Mesenchymal stem cell (in vitro differentiated cells and primary cell): ENCODE results near the gene RCBTB1.
"Not testable (repeated sequence)": the region's sequence is repeated elsewhere in the genome, so short reads cannot be mapped to it uniquely, and the experiment has no call there.

Experiments used
- DNase-seq: peaks from one replicate; pipeline ENCODE4 v3.0.0-alpha.2; 2013
- H2AFZ ChIP-seq: one replicate; pipeline ENCODE4 v1.6.1; 2013; ENCODE audit warnings: low read depth, mild to moderate bottlenecking, control low read depth, inconsistent platforms, low read length, moderate library complexity
- H2AK5ac ChIP-seq: 2 replicates; pipeline ENCODE4 v1.6.1; 2013; ENCODE audit warnings: low read length, moderate library complexity, mild to moderate bottlenecking, inconsistent platforms; ENCODE audit not compliant: severe bottlenecking
- H2BK120ac ChIP-seq: one replicate; pipeline ENCODE4 v1.6.1; 2013; ENCODE audit warnings: low read depth, mild to moderate bottlenecking, inconsistent platforms, low read length, moderate library complexity
- H2BK12ac ChIP-seq, 2 experiments: one replicate each; pipeline ENCODE4 v1.6.1; 2013; ENCODE audit warnings: inconsistent platforms in 2 of 2, low read length in 2 of 2, mild to moderate bottlenecking in 2 of 2, moderate library complexity in 2 of 2, control low read depth in 1 of 2
- H2BK15ac ChIP-seq: one replicate; pipeline ENCODE4 v1.6.1; 2013; ENCODE audit warnings: mild to moderate bottlenecking, low read depth, inconsistent platforms; ENCODE audit not compliant: poor library complexity, severe bottlenecking
- H2BK5ac ChIP-seq: 2 replicates; pipeline ENCODE4 v1.6.1; 2013; ENCODE audit warnings: low read depth, mild to moderate bottlenecking, low read length, control low read depth, inconsistent platforms; ENCODE audit not compliant: poor library complexity, severe bottlenecking
- H3K14ac ChIP-seq, 2 experiments: one replicate each; pipeline ENCODE4 v1.6.1; 2013; ENCODE audit warnings: inconsistent platforms in 2 of 2, low read length in 2 of 2, control low read depth in 1 of 2, mild to moderate bottlenecking in 1 of 2, moderate library complexity in 1 of 2
- H3K18ac ChIP-seq, 2 experiments: one replicate each; pipeline ENCODE4 v1.6.1; 2013; ENCODE audit warnings: inconsistent platforms in 2 of 2, low read length in 2 of 2, control low read depth in 1 of 2, low read depth in 1 of 2, mild to moderate bottlenecking in 1 of 2
- H3K23ac ChIP-seq, 2 experiments: one replicate each; pipeline ENCODE4 v1.6.1; 2013; ENCODE audit warnings: inconsistent platforms in 2 of 2, low read length in 2 of 2, mild to moderate bottlenecking in 2 of 2, moderate library complexity in 2 of 2, control low read depth in 1 of 2
- H3K27ac ChIP-seq: 2 replicates; pipeline ENCODE4 v1.5.1; 2013; ENCODE audit warnings: mild to moderate bottlenecking, moderate library complexity, low read length, control low read depth, inconsistent platforms; ENCODE audit not compliant: poor library complexity, severe bottlenecking
- H3K27me3 ChIP-seq, 2 experiments: 2 replicates each; pipeline versions ENCODE4 v1.6.1 to v1.7.0; 2013; ENCODE audit warnings: low read length in 2 of 2, mild to moderate bottlenecking in 2 of 2, moderate library complexity in 2 of 2, control low read depth in 1 of 2, inconsistent platforms in 1 of 2; ENCODE audit not compliant: control insufficient read depth in 1 of 2, insufficient read depth in 1 of 2
- H3K36me3 ChIP-seq, 2 experiments: 2 replicates each; pipeline versions ENCODE4 v1.6.1 to v1.7.0; 2013; ENCODE audit warnings: low read length in 2 of 2, control low read depth in 1 of 2, inconsistent platforms in 1 of 2, low read depth in 1 of 2, mild to moderate bottlenecking in 1 of 2; ENCODE audit not compliant: insufficient read depth in 2 of 2, control insufficient read depth in 1 of 2
- H3K4ac ChIP-seq, 2 experiments: one replicate each; pipeline ENCODE4 v1.6.1; 2013; ENCODE audit warnings: inconsistent platforms in 2 of 2, low read length in 2 of 2, mild to moderate bottlenecking in 2 of 2, moderate library complexity in 2 of 2, control low read depth in 1 of 2, low read depth in 1 of 2
- H3K4me1 ChIP-seq: 2 replicates; pipeline ENCODE4 v1.6.1; 2013; ENCODE audit warnings: low read depth, low read length, control low read depth; ENCODE audit not compliant: control insufficient read depth, insufficient read depth
- H3K4me2 ChIP-seq: 2 replicates; pipeline ENCODE4 v1.6.1; 2013; ENCODE audit warnings: low read length, mild to moderate bottlenecking, inconsistent platforms; ENCODE audit not compliant: poor library complexity, severe bottlenecking
- H3K4me3 ChIP-seq, 2 experiments: 2 replicates each; pipeline versions ENCODE4 v1.5.1 to v1.7.0; 2013; ENCODE audit warnings: low read length in 2 of 2, mild to moderate bottlenecking in 2 of 2, control low read depth in 1 of 2, low read depth in 1 of 2; ENCODE audit not compliant: insufficient read depth in 1 of 2
- H3K79me1 ChIP-seq: replicated peaks from 2 replicates; pipeline ENCODE4 v1.6.1; 2013; ENCODE audit warnings: mild to moderate bottlenecking, control low read depth, low read length, inconsistent platforms; ENCODE audit not compliant: poor library complexity, severe bottlenecking
- H3K9ac ChIP-seq: 2 replicates; pipeline ENCODE4 v1.7.0; 2013; ENCODE audit warnings: mild to moderate bottlenecking, low read length, moderate library complexity
- H3K9me3 ChIP-seq: 2 replicates; pipeline ENCODE4 v1.7.0; 2013; ENCODE audit warnings: mild to moderate bottlenecking, low read length; ENCODE audit not compliant: control insufficient read depth
- H4K8ac ChIP-seq: one replicate; pipeline ENCODE4 v1.6.1; 2013; ENCODE audit warnings: inconsistent platforms, mild to moderate bottlenecking, low read length, moderate library complexity
- H4K91ac ChIP-seq: one replicate; pipeline ENCODE4 v1.6.1; 2013; ENCODE audit warnings: mild to moderate bottlenecking, low read length, inconsistent platforms
- WGBS: methylation state at CpG from one replicate; pipeline ENCODE4 v1.1.7; 2013; ENCODE audit warnings: mixed read lengths; 5-methylcytosine and 5-hydroxymethylcytosine counted together

The RCBTB1 gene

GRCh38 chr13:49565461-49565860 lies 19.9 kb downstream of the RCBTB1 start:
- not testable (repeated sequence) for H3K4me1 ChIP-seq, H4K91ac ChIP-seq, H3K14ac ChIP-seq, H3K27ac ChIP-seq, H2AFZ ChIP-seq, H3K79me1 ChIP-seq, H3K9ac ChIP-seq, H2AK5ac ChIP-seq, H3K9me3 ChIP-seq, H2BK5ac ChIP-seq, H2BK12ac ChIP-seq, H3K23ac ChIP-seq, H3K4ac ChIP-seq, H4K8ac ChIP-seq, H3K27me3 ChIP-seq, H3K18ac ChIP-seq, H3K4me2 ChIP-seq, DNase-seq, H2BK120ac ChIP-seq, H2BK15ac ChIP-seq, H3K4me3 ChIP-seq
- WGBS, result no CpG with 5 or more reads among the region's 25 CpGs
- H3K36me3 ChIP-seq, result peaks cover 0 to 20% of the 10 kb centered on the region in 2 experiments

GRCh38 chr13:49563516-49563915 lies 21.8 kb downstream of the RCBTB1 start:
- Histone ChIP-seq H2BK12ac (no peak overlapping the region), H3K4me1 (peaks cover 7% of the 10 kb centered on the region), H3K4me3 (no peak overlapping the region), H4K91ac (no peak overlapping the region), H2BK15ac (no peak overlapping the region), H3K4ac (no peak overlapping the region), H3K23ac (no peak overlapping the region), H2BK120ac (no peak overlapping the region), H2BK5ac (no peak overlapping the region), H3K14ac (no peak overlapping the region), H3K79me1 (peaks cover 4% of the 10 kb centered on the region), H3K27ac (no peak overlapping the region), H3K27me3 (no peaks in the 10 kb centered on the region), H3K18ac (no peak overlapping the region), H3K36me3 (peaks cover 0 to 38% of the 10 kb centered on the region in 2 experiments), H2AFZ (no peak overlapping the region), H3K9me3 (no peaks in the 10 kb centered on the region), H3K4me2 (no peak overlapping the region), H2AK5ac (no peak overlapping the region), H3K9ac (no peak overlapping the region), H4K8ac (no peak overlapping the region)
- 100% methylated on average over 3 of the region's 5 CpGs for WGBS
- DNase-seq, result peak; percentile 24

DNA sequence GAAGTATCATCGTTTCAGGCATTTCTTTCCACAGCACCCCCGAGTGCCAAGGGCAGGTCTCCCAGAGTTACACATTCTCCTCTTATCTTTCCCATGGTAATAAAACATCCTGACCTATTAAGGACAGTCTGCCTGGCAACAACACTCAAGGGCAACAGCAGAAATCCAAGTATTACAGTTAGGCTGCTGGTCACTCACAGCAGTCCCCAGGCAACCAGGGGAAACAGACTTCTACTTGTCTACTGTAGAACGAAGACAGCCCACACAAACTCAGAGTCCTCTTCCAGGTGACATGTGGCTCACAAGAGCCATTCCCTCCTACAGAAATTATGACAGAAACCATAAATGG lies 24.3 kb downstream of the RCBTB1 start:
- DNase-seq, result peak; percentile 33
- no peak overlapping the region for H2BK15ac ChIP-seq
- no peaks in the 10 kb centered on the region for H3K27me3 ChIP-seq
- H4K8ac ChIP-seq, result no peak overlapping the region
- no peak overlapping the region for H3K4me3 ChIP-seq
- no peak overlapping the region for H3K4ac ChIP-seq
- H3K9me3 ChIP-seq, result no peaks in the 10 kb centered on the region
- no peak overlapping the region for H2AFZ ChIP-seq
- H3K23ac ChIP-seq, result no peak overlapping the region
- H3K36me3 ChIP-seq, result peaks cover 7 to 46% of the 10 kb centered on the region in 2 experiments
- WGBS, result 85% methylated on average over 3 of the region's 3 CpGs
- H3K14ac ChIP-seq, result no peak overlapping the region
- no peak overlapping the region for H2BK120ac ChIP-seq
- H2BK5ac ChIP-seq, result no peak overlapping the region
- no peak overlapping the region for H3K9ac ChIP-seq
- H3K4me1 ChIP-seq, result peaks cover 7% of the 10 kb centered on the region
- H2AK5ac ChIP-seq, result no peak overlapping the region
- H3K4me2 ChIP-seq, result no peak overlapping the region
- no peak overlapping the region for H2BK12ac ChIP-seq
- no peak overlapping the region for H3K27ac ChIP-seq
- peaks cover 6% of the 10 kb centered on the region for H3K79me1 ChIP-seq
- H3K18ac ChIP-seq, result no peak overlapping the region
- H4K91ac ChIP-seq, result no peak overlapping the region

GRCh38 chr13:49560270-49561061 lies 24.9 kb downstream of the RCBTB1 start:
- Histone ChIP-seq H3K18ac (no peak overlapping the region), H3K9ac (no peak overlapping the region), H3K4me3 (no peak overlapping the region), H3K4me1 (peaks cover 7% of the 10 kb centered on the region), H3K4ac (no peak overlapping the region), H3K9me3 (no peaks in the 10 kb centered on the region), H2BK5ac (no peak overlapping the region), H3K36me3 (peaks cover 7 to 51% of the 10 kb centered on the region in 2 experiments), H2BK12ac (no peak overlapping the region), H2BK120ac (no peak overlapping the region), H2BK15ac (no peak overlapping the region), H3K23ac (no peak overlapping the region), H3K79me1 (peaks cover 6% of the 10 kb centered on the region), H3K4me2 (peak overlapping the region; percentile 37), H3K27me3 (no peaks in the 10 kb centered on the region), H3K27ac (peak overlapping the region; percentile 40), H4K8ac (peak overlapping the region; percentile 51), H4K91ac (no peak overlapping the region), H3K14ac (no peak overlapping the region), H2AK5ac (peak overlapping the region; percentile 90), H2AFZ (no peak overlapping the region)
- WGBS, result 74% methylated on average over 6 of the region's 10 CpGs
- peak; percentile 67 for DNase-seq
